Astrocyte of the spinal cord (primary cell): ENCODE measurements around the gene ERI3.
A peak's percentile ranks its signal among the peaks of the same experiment; 100 is the strongest.
"Not testable (repeated sequence)": the region's sequence is repeated elsewhere in the genome, so short reads cannot be mapped to it uniquely, and the experiment has no call there.

Source experiments
- DNase-seq: peaks from one replicate; pipeline ENCODE4 v3.0.0; 2011; ENCODE audit warnings: low read depth, low spot score
- H3K4me3 ChIP-seq: 2 replicates; pipeline ENCODE4 v1.5.1; 2011; ENCODE audit warnings: low read depth, mild to moderate bottlenecking, low read length, moderate library complexity
- in situ Hi-C: cut with HindIII; loops from 2 replicates; pipeline ENCODE4 v1.10.0; 2017; ENCODE audit warnings: low sequenced_read_pairs
- TF ChIP-seq, protein P1 (sequence below): IDR thresholded peaks from 2 replicates; pipeline ENCODE4 v1.5.1; 2012; ENCODE audit warnings: low read depth, mild to moderate bottlenecking, low read length, inconsistent platforms

Gene ERI3

DNA sequence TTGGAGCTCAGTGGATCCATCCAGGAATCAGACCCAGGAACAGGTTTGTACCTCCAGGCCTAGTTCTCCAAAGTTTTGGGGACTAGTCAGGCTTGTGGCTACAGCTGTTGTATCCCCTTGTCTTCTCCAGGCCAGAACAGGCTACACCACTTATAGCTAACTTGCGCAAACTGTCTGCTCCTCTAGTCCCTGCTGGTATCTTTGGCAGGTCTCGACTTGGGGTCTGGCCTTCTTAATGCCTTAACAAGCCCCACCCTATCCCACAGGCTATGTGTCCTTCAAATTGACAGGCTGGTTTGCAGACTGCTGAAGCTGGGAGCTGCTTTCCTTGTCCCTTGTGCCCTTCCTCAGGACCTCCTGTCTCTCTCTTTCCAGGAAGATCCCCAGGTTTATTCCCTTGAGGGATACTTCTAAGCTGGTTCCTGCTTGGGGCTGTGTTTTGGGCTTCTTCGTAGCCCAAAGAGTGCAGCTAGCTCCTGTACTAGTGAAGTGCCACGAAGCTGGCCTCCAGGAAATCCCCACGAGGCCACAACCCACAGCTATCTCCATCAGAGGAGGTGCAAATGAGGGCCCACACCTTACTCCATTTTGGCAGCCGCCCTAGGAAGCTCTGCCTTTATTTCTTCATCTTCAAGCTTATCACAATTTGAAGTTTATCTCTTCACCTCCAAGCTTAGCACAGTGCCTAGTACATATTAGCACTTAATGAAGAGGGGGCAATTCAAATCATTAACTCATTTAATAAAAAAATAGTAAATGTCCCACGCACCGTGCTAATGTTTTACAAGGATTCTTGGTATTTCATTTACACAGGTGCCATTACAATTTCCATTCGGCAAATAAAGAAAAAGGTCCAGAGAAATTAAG is 142.5 kb downstream of the ERI3 start:
- in situ Hi-C loops = no loop called here
- DNase-seq = no peak
- TF ChIP-seq, protein P1, sequence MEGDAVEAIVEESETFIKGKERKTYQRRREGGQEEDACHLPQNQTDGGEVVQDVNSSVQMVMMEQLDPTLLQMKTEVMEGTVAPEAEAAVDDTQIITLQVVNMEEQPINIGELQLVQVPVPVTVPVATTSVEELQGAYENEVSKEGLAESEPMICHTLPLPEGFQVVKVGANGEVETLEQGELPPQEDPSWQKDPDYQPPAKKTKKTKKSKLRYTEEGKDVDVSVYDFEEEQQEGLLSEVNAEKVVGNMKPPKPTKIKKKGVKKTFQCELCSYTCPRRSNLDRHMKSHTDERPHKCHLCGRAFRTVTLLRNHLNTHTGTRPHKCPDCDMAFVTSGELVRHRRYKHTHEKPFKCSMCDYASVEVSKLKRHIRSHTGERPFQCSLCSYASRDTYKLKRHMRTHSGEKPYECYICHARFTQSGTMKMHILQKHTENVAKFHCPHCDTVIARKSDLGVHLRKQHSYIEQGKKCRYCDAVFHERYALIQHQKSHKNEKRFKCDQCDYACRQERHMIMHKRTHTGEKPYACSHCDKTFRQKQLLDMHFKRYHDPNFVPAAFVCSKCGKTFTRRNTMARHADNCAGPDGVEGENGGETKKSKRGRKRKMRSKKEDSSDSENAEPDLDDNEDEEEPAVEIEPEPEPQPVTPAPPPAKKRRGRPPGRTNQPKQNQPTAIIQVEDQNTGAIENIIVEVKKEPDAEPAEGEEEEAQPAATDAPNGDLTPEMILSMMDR = no peak
- peak overlapping the region; percentile 99 for H3K4me3 ChIP-seq

DNA sequence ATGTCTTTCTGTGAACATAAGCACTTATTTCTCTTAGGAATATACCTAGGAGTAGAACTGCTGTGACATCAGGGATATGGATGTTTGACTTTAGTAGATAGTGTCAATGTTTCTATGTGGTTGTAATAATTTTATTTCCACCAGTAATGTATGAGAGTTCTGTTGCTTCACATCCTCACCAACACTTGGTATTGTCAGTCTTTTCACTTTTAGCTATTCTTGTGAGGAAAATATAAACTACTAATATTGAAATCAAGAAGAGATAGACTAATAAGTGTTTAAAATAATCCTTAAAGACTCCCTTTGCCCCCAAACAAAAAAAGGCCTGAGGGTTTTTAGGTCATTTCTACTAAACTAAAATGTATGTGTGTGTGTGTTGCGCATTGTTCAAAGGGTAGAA is 144.5 kb downstream of the ERI3 start:
- in situ Hi-C loops = no loop called here
- TF ChIP-seq, protein P1 = no peak
- H3K4me3 ChIP-seq = no peak overlapping the region
- no peak for DNase-seq

DNA sequence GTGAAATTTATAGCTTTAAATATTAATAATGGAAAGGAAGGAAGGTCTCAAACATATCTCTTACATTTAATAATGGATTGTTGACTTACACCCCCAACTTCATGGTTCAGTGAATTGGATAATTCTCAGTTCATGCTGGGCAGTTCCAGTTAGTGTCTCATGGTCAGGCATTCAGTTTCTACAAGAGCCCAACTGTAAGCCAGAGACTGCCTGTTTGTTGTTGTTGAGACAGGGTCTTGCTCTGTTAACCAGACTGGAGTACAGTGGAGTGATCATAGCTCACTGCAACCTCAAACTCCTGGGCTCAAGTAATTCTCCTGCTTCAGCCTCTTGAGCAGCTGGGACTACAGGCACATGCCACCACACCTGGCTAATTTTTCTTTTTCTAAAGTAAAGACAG is 146.8 kb downstream of the ERI3 start:
- no peak overlapping the region for H3K4me3 ChIP-seq
- DNase-seq = no peak
- TF ChIP-seq, protein P1 = no peak
- in situ Hi-C loops = no loop called here

DNA sequence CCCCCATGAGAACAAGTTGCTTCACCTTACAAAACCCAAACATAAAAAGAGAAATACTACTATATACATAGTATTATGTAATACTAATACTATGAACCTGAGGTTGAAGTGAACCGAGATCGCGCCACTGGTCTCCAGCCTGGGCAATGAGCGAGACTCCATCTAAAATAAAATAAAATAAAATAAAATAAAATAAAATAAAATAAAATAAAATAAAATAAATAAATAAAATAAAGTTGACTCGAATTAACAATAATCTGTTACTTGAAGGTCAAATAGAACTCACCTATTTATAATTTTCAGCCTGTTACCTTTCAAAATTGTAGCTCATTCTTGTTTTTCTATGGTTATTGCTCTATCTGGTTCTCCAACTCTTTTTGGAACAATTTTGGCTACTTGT is 148.5 kb downstream of the ERI3 start:
- DNase-seq, in situ Hi-C loops, H3K4me3 ChIP-seq: not testable (repeated sequence)

DNA sequence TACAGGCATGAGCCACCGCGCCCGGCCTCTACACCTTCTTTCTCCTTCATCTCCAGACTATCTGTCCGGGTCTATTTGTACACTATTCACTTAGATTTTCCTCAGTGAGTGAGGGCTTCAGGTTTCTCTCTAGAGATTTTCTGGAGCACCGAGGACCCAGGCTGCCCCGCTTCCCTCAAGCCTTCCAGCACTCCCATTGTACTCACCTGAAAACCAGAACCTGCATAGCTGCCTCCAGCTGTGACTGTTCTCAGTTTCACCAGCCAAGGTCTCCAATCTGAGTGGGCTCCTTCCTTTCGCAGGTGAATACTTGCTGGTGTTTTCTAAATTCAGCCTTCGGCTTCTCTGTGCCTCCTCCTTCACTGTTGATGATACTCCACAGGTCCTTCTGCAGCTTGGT is 154.7 kb downstream of the ERI3 start:
- TF ChIP-seq, protein P1 = no peak
- in situ Hi-C loops = no loop called here
- DNase-seq = no peak
- H3K4me3 ChIP-seq = no peak overlapping the region

DNA sequence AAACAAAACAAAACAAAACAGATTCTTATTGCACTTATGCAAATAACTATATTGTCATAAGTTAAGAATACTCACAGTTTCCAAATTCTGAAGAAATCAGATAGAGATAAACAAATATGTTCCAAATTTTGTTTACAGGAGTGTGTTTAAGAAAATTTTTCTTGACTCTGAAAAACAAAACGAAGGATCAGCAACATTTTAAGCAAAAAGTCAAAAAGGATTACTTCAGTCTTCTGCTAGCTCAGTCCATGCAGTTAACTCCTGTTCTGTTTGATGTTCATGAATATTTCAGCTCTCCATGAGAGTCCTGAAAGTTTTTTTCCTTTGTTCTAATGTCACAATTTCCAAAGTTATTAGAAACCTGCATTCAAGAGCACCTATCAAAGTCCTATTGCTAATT is 180.4 kb downstream of the ERI3 start:
- no peak for DNase-seq
- no peak overlapping the region for H3K4me3 ChIP-seq
- TF ChIP-seq, protein P1 = no peak
- in situ Hi-C loops = no loop called here
